PC-3 (cell line): ENCODE data around the gene HSD17B14. TPM values are rescaled to one million over a fixed set of nuclear protein-coding genes. Genes with fewer than 3 reads are reported as not detected.
A peak's percentile ranks its signal among the peaks of the same experiment; 100 is the strongest.

Experiments
- ATAC-seq: fragments of 200-7000 bp; cut with Tn5 transposase; 2 replicates; pipeline ENCODE4 v1.9.1; 2020; ENCODE audit warnings: mild to moderate bottlenecking, moderate library complexity
- BruUV-seq: library from RNA; stranded (reverse); fragments of 400-500 nt; replicated peaks from 2 replicates; lab custom pipeline; 2021; lab: Mats Ljungman, UMichigan
- CTCF ChIA-PET: fragments of 300-600 bp; sonication (Branson Sonifier 250); formaldehyde crosslinking; loops from one replicate; lab custom pipeline; 2022; ENCODE audit warnings: antibody characterized with exemption; lab: Charles Lee
- POLR2A ChIA-PET: fragments of 300-600 bp; sonication (Branson Sonifier 250); formaldehyde crosslinking; loops from one replicate; lab custom pipeline; 2022; ENCODE audit warnings: antibody characterized with exemption; ENCODE audit not compliant: unreplicated experiment; lab: Charles Lee
- DNase-seq: peaks from one replicate; pipeline ENCODE4 v3.0.0-alpha.2; 2015
- H2AFZ ChIP-seq: fragments of 300-600 bp; sonication (generic); 2 replicates; pipeline ENCODE4 v1.6.0; 2016; ENCODE audit warnings: antibody characterized with exemption, low read length
- H3F3A ChIP-seq: fragments of 300-600 bp; sonication (generic); one replicate; pipeline ENCODE4 v1.6.0; 2017; ENCODE audit warnings: antibody characterized with exemption, low read length, control low read depth, mild to moderate bottlenecking; ENCODE audit not compliant: unreplicated experiment
- H3K27ac ChIP-seq: fragments of 300-600 bp; sonication (generic); 2 replicates; pipeline ENCODE4 v1.5.1; 2016; ENCODE audit warnings: mild to moderate bottlenecking, low read length
- H3K27me3 ChIP-seq: fragments of 300-600 bp; sonication (generic); 2 replicates; pipeline ENCODE4 v1.6.1; 2016; ENCODE audit warnings: low read length, mixed read lengths
- H3K36me3 ChIP-seq: fragments of 300-600 bp; sonication (generic); 2 replicates; pipeline ENCODE4 v1.6.1; 2016; ENCODE audit warnings: low read depth, mixed run types, low read length, mixed read lengths
- H3K4me1 ChIP-seq: fragments of 300-600 bp; sonication (generic); 2 replicates; pipeline ENCODE4 v1.5.1; 2016; ENCODE audit warnings: low read length; ENCODE audit not compliant: insufficient read depth
- H3K4me2 ChIP-seq: fragments of 300-600 bp; sonication (generic); 2 replicates; pipeline ENCODE4 v1.6.0; 2016; ENCODE audit warnings: low read length
- H3K4me3 ChIP-seq: fragments of 300-600 bp; sonication (generic); 2 replicates; pipeline ENCODE4 v1.5.1; 2016; ENCODE audit warnings: mild to moderate bottlenecking, low read length, mixed read lengths
- H3K79me2 ChIP-seq: fragments of 300-600 bp; sonication (generic); 2 replicates; pipeline ENCODE4 v1.6.1; 2017; ENCODE audit warnings: low read length, mixed read lengths
- H3K9ac ChIP-seq: fragments of 300-600 bp; sonication (generic); 2 replicates; pipeline ENCODE4 v1.6.0; 2016; ENCODE audit warnings: mild to moderate bottlenecking, low read length
- H3K9me2 ChIP-seq: fragments of 300-600 bp; sonication (generic); replicated peaks from 2 replicates; pipeline ENCODE4 v1.6.1; 2016; ENCODE audit warnings: mixed run types, low read length, mixed read lengths
- H3K9me3 ChIP-seq: fragments of 300-600 bp; sonication (generic); 2 replicates; pipeline ENCODE4 v1.6.1; 2016; ENCODE audit warnings: low read length, mixed read lengths
- H4K20me1 ChIP-seq: fragments of 300-600 bp; sonication (generic); 2 replicates; pipeline ENCODE4 v1.6.1; 2016; ENCODE audit warnings: low read length, mixed read lengths
- EZH2 ChIP-seq: fragments of 300-600 bp; sonication (generic); IDR thresholded peaks from one replicate; pipeline ENCODE4 v1.6.1; 2017; ENCODE audit warnings: antibody characterized with exemption, mild to moderate bottlenecking, low read length; ENCODE audit not compliant: unreplicated experiment
- EZH2phosphoT487 ChIP-seq: fragments of 300-600 bp; sonication (generic); IDR thresholded peaks from 2 replicates; pipeline ENCODE4 v1.6.1; 2018; ENCODE audit warnings: mild to moderate bottlenecking, antibody characterized with exemption, low read length, borderline replicate concordance
- intact Hi-C: fragments of 100-400 bp; cut with micrococcal nuclease; formaldehyde crosslinking; loops from 2 replicates; pipeline ENCODE4 v1.9.0; 2023
- total RNA-seq: library from RNA; depleted of rRNA; stranded (reverse); fragments of >200 nt; gene quantifications from 2 replicates; pipeline ENCODE4 v1.2.3, GENCODE V29; 2014
- TF ChIP-seq, protein P1 (sequence below): fragments of 300-600 bp; sonication (generic); conservative IDR thresholded peaks from 2 replicates; pipeline ENCODE4 v1.5.1; 2017; ENCODE audit warnings: antibody characterized with exemption, low read depth, mild to moderate bottlenecking, low read length

HSD17B14 gene
- total RNA-seq, 1 experiment from 2014 or later: 15.0 TPM

DNA sequence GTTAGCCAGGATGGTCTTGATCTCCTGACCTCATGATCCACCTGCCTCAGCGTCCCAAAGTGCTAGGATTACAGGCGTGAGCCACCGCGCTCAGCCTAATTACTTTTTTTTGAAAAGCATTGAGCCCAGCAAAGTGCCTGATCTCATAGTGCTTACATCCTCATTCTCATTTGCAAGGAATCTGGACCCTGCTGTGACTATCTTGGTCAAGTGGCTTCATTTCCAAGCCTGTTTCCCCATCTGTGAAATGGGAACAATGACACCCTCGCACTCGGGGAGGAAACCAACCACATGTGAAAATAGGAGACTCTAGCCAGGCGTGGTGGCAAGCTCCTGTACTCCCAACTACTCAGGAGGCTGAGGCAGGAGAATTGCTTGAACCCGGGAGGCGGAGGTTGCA lies 33.8 kb upstream of the HSD17B14 start:
- peaks cover 8% of the 10 kb centered on the region for H3K4me1 ChIP-seq
- peaks cover 28% of the 10 kb centered on the region for H3K79me2 ChIP-seq
- H3K9me3 ChIP-seq: no peaks in the 10 kb centered on the region
- intact Hi-C loops: no loop called here
- H3K27ac ChIP-seq: no peak overlapping the region
- H3K27me3 ChIP-seq: no peaks in the 10 kb centered on the region
- no peak overlapping the region for H3K9ac ChIP-seq
- no peak overlapping the region for H3K4me2 ChIP-seq
- ATAC-seq (no peak), DNase-seq (no peak)
- CTCF ChIA-PET: no interaction called here
- POLR2A ChIA-PET: no interaction called here
- TF ChIP-seq EZH2phosphoT487 (no peak), EZH2 (no peak)
- TF ChIP-seq, protein P1, sequence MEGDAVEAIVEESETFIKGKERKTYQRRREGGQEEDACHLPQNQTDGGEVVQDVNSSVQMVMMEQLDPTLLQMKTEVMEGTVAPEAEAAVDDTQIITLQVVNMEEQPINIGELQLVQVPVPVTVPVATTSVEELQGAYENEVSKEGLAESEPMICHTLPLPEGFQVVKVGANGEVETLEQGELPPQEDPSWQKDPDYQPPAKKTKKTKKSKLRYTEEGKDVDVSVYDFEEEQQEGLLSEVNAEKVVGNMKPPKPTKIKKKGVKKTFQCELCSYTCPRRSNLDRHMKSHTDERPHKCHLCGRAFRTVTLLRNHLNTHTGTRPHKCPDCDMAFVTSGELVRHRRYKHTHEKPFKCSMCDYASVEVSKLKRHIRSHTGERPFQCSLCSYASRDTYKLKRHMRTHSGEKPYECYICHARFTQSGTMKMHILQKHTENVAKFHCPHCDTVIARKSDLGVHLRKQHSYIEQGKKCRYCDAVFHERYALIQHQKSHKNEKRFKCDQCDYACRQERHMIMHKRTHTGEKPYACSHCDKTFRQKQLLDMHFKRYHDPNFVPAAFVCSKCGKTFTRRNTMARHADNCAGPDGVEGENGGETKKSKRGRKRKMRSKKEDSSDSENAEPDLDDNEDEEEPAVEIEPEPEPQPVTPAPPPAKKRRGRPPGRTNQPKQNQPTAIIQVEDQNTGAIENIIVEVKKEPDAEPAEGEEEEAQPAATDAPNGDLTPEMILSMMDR: no peak
- H3K36me3 ChIP-seq: peaks cover 18% of the 10 kb centered on the region
- H4K20me1 ChIP-seq: peaks cover 23% of the 10 kb centered on the region
- BruUV-seq: no TSS peak
- no peaks in the 10 kb centered on the region for H3K9me2 ChIP-seq
- H3K4me3 ChIP-seq: no peak overlapping the region
- H3F3A ChIP-seq: peaks cover 7% of the 10 kb centered on the region
- H2AFZ ChIP-seq: no peak overlapping the region

DNA sequence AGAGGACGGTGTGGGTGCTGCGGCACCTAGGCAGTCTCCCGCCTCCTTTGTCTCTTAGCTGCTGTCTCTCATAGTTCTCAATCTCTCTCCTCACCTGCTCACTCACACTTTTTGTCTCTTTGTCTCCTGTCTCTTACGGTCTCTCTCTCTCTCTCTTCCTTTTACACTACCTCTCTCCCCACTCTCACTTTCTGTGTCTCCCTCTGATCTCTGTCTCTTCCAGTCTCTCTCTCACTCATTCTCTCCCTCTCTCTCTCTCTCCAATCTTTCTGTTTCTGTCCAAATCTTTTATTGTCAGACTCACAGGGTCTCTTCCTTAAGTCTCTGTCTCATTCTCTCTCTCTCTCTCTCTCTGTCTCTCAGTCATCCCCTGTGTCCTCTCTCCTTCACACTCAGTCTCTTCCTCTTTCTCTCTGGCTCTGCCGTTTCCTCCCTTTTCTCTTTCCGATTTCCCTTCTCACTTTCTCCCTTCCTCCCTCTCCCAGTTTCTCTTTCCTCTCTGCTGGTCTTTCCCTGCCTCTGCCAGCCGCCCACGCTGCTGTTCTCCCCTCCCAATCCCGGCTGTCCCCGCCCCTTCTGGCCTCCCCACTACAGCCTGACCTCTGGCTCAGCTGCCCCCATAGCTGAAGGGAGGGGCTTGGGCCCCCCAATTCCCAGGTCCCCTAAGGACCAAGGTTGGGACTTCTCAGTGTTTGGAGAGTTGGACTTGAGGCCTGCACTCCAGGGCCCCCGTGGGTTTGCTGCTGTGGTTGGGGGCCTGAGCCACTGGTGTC lies 32.0 kb upstream of the HSD17B14 start, which contains the start of gene PLEKHA4:
PLEKHA4 (minus strand) TSS at position 504 of the 773 bp plus-strand sequence. CDS start 997 bp downstream, outside the sequence.
- Histone ChIP-seq H3K4me1 (no peaks in the 10 kb centered on the region; the same call in 1 of the 2 replicates), H4K20me1 (peaks cover 9% of the 10 kb centered on the region), H3K9me3 (no peaks in the 10 kb centered on the region), H3K79me2 (peaks cover 11% of the 10 kb centered on the region), H3K4me2 (no peak within 1 kb of the TSS), H3K27me3 (no peaks in the 10 kb centered on the region), H3F3A (peaks cover 3% of the 10 kb centered on the region), H3K9ac (no peak within 1 kb of the TSS), H3K27ac (no peak within 1 kb of the TSS), H3K9me2 (no peaks in the 10 kb centered on the region), H2AFZ (peak within 1 kb of the TSS; percentile 45; the same call in 1 of the 2 replicates), H3K36me3 (peaks cover 3% of the 10 kb centered on the region), H3K4me3 (no peak within 1 kb of the TSS)
- CTCF ChIA-PET: interaction anchor here (0.7 kb wide), 1 partner anchor 28 kb away, joined by 3 read pairs; no protein-coding TSS in a partner anchor
- no TSS peak for BruUV-seq
- POLR2A ChIA-PET: no interaction called here
- DNase-seq (no peak), ATAC-seq (no peak)
- TF ChIP-seq, protein P1: no peak
- TF ChIP-seq EZH2 (no peak), EZH2phosphoT487 (no peak)
- intact Hi-C loops: no loop called here

DNA sequence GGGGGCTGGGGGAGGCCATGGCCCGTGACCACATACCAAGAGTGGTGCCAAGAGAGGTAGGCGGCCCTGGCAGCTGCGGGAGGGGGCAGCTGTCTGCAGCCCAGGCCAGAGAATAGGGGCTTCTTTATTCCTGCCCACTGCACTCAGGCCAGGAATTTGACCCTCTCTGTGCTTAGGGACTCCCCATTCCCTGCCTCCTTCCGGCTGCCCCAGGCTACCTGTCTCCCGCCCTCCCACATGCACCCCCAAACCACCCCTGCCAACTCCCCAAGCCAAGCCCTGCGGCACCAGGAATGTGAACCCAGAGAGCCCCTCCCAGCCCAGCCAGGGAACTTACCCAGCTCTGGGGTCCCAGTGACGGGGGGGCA lies 31.4 kb upstream of the HSD17B14 start:
- no peak overlapping the region for H3K27ac ChIP-seq

More for the DNA sequence above, 31.4 kb upstream of the HSD17B14 start:
- intact Hi-C loops: no loop called here
- Histone ChIP-seq H3F3A (no peaks in the 10 kb centered on the region), H3K9me3 (no peaks in the 10 kb centered on the region), H3K9me2 (no peaks in the 10 kb centered on the region), H3K79me2 (peaks cover 5% of the 10 kb centered on the region), H3K4me2 (no peak overlapping the region), H3K36me3 (no peaks in the 10 kb centered on the region), H3K4me1 (no peaks in the 10 kb centered on the region), H3K4me3 (no peak overlapping the region), H4K20me1 (peaks cover 4% of the 10 kb centered on the region), H3K27me3 (no peaks in the 10 kb centered on the region), H3K9ac (no peak overlapping the region), H2AFZ (no peak overlapping the region)
- ChIA-PET POLR2A (no interaction called here), CTCF (interaction anchor here (0.7 kb wide), 1 partner anchor 28 kb away, joined by 3 read pairs; no protein-coding TSS in a partner anchor)
- no TSS peak for BruUV-seq
- no peak for ATAC-seq
- no peak for DNase-seq
- TF ChIP-seq EZH2 (no peak), EZH2phosphoT487 (no peak)
- TF ChIP-seq, protein P1: no peak
